Heart right ventricle (tissue), 16 donors: Measurements from ENCODE around the gene PIEZO1. TPM values are rescaled to one million over a fixed set of nuclear protein-coding genes. Genes with fewer than 3 reads are reported as not detected.

Experiments used
- ATAC-seq, 8 donors: fragments of 200-7000 bp; cut with Tn5 transposase; one replicate each; pipeline ENCODE4 v1.9.1; 2020; ENCODE audit warnings: mild to moderate bottlenecking in 8 of 8, moderate library complexity in 8 of 8, moderate number of reproducible peaks in 1 of 8
- DNase-seq, 2 donors: peaks; one replicate each; pipeline ENCODE4 v3.0.0-alpha.2; 2020
- H3K27ac ChIP-seq, 10 donors: fragments of 200-600 bp; sonication (generic) in 2 of 10; one replicate each; pipeline versions ENCODE4 v1.5.0 to v1.8.0; 2020 to 2022; ENCODE audit warnings: mild to moderate bottlenecking in 3 of 10
- H3K27me3 ChIP-seq, 7 donors: fragments of 200-600 bp; one replicate each; pipeline ENCODE4 v1.8.0; 2021 to 2022; ENCODE audit warnings: mild to moderate bottlenecking in 2 of 7
- H3K36me3 ChIP-seq, 9 donors: fragments of 200-600 bp; sonication (generic) in 1 of 9; one replicate each; pipeline versions ENCODE4 v1.5.0 to v1.8.0; 2020 to 2022; ENCODE audit warnings: mild to moderate bottlenecking in 2 of 9
- H3K4me1 ChIP-seq, 9 donors: fragments of 200-600 bp; sonication (generic) in 1 of 9; one replicate each; pipeline versions ENCODE4 v1.5.0 to v1.8.0; 2020 to 2022; ENCODE audit warnings: mild to moderate bottlenecking in 4 of 9
- H3K4me3 ChIP-seq, 10 donors: fragments of 200-600 bp; sonication (generic) in 2 of 10; one replicate each; pipeline versions ENCODE4 v1.5.0 to v1.8.0; 2020 to 2022; ENCODE audit warnings: mild to moderate bottlenecking in 7 of 10, moderate library complexity in 2 of 10
- H3K9me3 ChIP-seq, 11 donors: fragments of 200-600 bp in 10 of 11; sonication (generic) in 2 of 11; one replicate each; pipeline versions ENCODE4 v1.5.0 to v1.8.0; 2013 to 2022; ENCODE audit warnings: mild to moderate bottlenecking in 2 of 11, control low read depth in 1 of 11, moderate library complexity in 1 of 11
- CTCF ChIP-seq, 9 donors: fragments of 200-600 bp; sonication (generic) in 2 of 9; IDR thresholded peaks; one replicate each; pipeline versions ENCODE4 v1.5.0 to v1.8.0; 2021 to 2022; ENCODE audit warnings: antibody characterized with exemption in 9 of 9, mild to moderate bottlenecking in 5 of 9, moderate library complexity in 1 of 9
- WGBS, 2 donors: extraction: QIAGEN DNeasy Blood & Tissue Kit; methylation state at CpG; one replicate each; pipeline ENCODE4 v1.1.7; 2013; ENCODE audit warnings: inconsistent platforms in 1 of 2; 5-methylcytosine and 5-hydroxymethylcytosine counted together
- intact Hi-C, 10 donors: fragments of 100-400 bp; cut with DNase I; formaldehyde crosslinking; loops; one replicate each; pipeline versions ENCODE4 v1.11.1 to v1.14.2; 2022
- polyA plus RNA-seq, 2 donors: library from polyadenylated mRNA; stranded (reverse); fragments of 200-250 nt; gene quantifications; one replicate each; pipeline ENCODE4 v1.2.3, GENCODE V29; 2013
- total RNA-seq, 10 donors: library from RNA; stranded (reverse); fragmentation: NEBNext Ultra II Directional in 3 of 10; extraction: Animal tissue kit (Norgen Biotek cat#: 25700) in 3 of 10; gene quantifications; one replicate each; pipeline versions ENCODE4 v1.2.1 to v1.2.4, GENCODE V29; 2021 to 2023
- donor health status: Arrhythmogenic right ventricular cardiomyopathy.
- donor health status: ischemic (EF 13 %, LVEDD 7.1; RV severe dilation, severe dysfunction).
- donor health status: healthy with polysubstance abuse.
- donor health status: DM: no; HTN: yes; CAD: no.
- donor health status: DM: no; HTN: no; CAD: no.
- donor health status: ischemic (EF 25% LVEDD 6.9; RV normal size, moderate dysfunction).
- donor health status: ischemic (EF 25% LVEDD 5.7; RV mildly dilated, moderate dysfunction).
- donor health status: healthy.
- donor health status: DM: yes; HTN: yes; CAD: no.
- donor health status: Ischemic cardiomyopathy.
- donor health status: ischemic (EF 35%, LVEDD 5.7; RV mildly dilated, moderate dysfunction).
- donor health status: nonischemic (EF 11% LVEDD 7.7; RV severe dilation, severe dysfunction).
- donor health status: DM: yes; HTN: yes; CAD: no.
- donor health status: PGD.
- donor health status: ischemic (EF 29% LVEDD 5.4; RV normal size, mild dysfunction).
- donor health status: nonischemic (EF 23%, LVEDD 6.1; RV moderate dilation, normal function).

Gene PIEZO1
- total and polyA plus RNA-seq, 12 donors = 12.3 to 78.2 (median 18.0) TPM

GRCh38 chr16:88830783-88831182 lies 45.8 kb upstream of the PIEZO1 start:
- Histone ChIP-seq H3K9me3 (no peaks in the 10 kb centered on the region), H3K27ac (no peak overlapping the region), H3K4me3 (no peak overlapping the region), H3K4me1 (no peaks in the 10 kb centered on the region), H3K36me3 (peaks cover 0 to 53% (median 0%) of the 10 kb centered on the region in 9 donors), H3K27me3 (no peaks in the 10 kb centered on the region)
- intact Hi-C loops = no loop called here
- ATAC-seq (no peak), DNase-seq (no peak)
- WGBS, 2 donors = 91 to 93% methylated on average over 14 of the region's 14 CpGs
- no peak for TF ChIP-seq CTCF (IDR thresholded peaks at IDR 0.05)

GRCh38 chr16:88830258-88830657 lies 45.2 kb upstream of the PIEZO1 start:
- no peaks in the 10 kb centered on the region for H3K4me1 ChIP-seq
- peak; percentile 34 to 57 for DNase-seq
- intact Hi-C loops = no loop called here
- no peak overlapping the region for H3K4me3 ChIP-seq
- TF ChIP-seq CTCF (IDR thresholded peaks at IDR 0.05) = no peak
- H3K27ac ChIP-seq = no peak overlapping the region
- peaks cover 0 to 50% (median 0%) of the 10 kb centered on the region in 9 donors for H3K36me3 ChIP-seq
- no peaks in the 10 kb centered on the region for H3K9me3 ChIP-seq
- 63% methylated on average over 11 of the region's 11 CpGs for WGBS, 2 donors
- peak in 7 of 8 donors; percentile 10 to 63 (median 36) for ATAC-seq
- no peaks in the 10 kb centered on the region for H3K27me3 ChIP-seq

GRCh38 chr16:88828711-88829110 lies 43.7 kb upstream of the PIEZO1 start:
- no peaks in the 10 kb centered on the region for H3K9me3 ChIP-seq
- WGBS, 2 donors = 92% methylated on average over 24 of the region's 24 CpGs
- TF ChIP-seq CTCF (IDR thresholded peaks at IDR 0.05) = no peak
- H3K36me3 ChIP-seq = peaks cover 0 to 51% (median 0%) of the 10 kb centered on the region in 9 donors
- no peak for DNase-seq
- no peaks in the 10 kb centered on the region for H3K4me1 ChIP-seq
- H3K4me3 ChIP-seq = no peak overlapping the region
- H3K27ac ChIP-seq = no peak overlapping the region
- ATAC-seq = no peak
- no peaks in the 10 kb centered on the region for H3K27me3 ChIP-seq
- intact Hi-C loops = loop anchor here in 1 of 10 donors (5.0 kb wide), 1 partner anchor 919 kb away; no protein-coding TSS in a partner anchor

GRCh38 chr16:88827727-88828126 lies 42.7 kb upstream of the PIEZO1 start:
- Histone ChIP-seq H3K4me1 (no peaks in the 10 kb centered on the region), H3K27ac (no peak overlapping the region), H3K36me3 (peaks cover 0 to 56% (median 0%) of the 10 kb centered on the region in 9 donors), H3K27me3 (no peaks in the 10 kb centered on the region), H3K4me3 (no peak overlapping the region), H3K9me3 (no peaks in the 10 kb centered on the region)
- intact Hi-C loops = loop anchor here in 1 of 10 donors (5.0 kb wide), 1 partner anchor 920 kb away; no protein-coding TSS in a partner anchor
- 93 to 94% methylated on average over 21 of the region's 21 CpGs for WGBS, 2 donors
- ATAC-seq (no peak), DNase-seq (no peak)
- TF ChIP-seq CTCF (IDR thresholded peaks at IDR 0.05) = no peak
